OCI-LY7 (cell line): ENCODE data around the gene PDHX.

ENCODE experiments used
- CTCF ChIP-seq: fragments of 200-600 bp; sonication (generic); conservative IDR thresholded peaks from 2 replicates; pipeline ENCODE4 v1.5.1; 2014; ENCODE audit warnings: mild to moderate bottlenecking, antibody characterized with exemption, low read length, moderate library complexity, mixed read lengths
- EZH2phosphoT487 ChIP-seq: fragments of 200-600 bp; sonication (generic); IDR thresholded peaks from 2 replicates; pipeline ENCODE4 v1.6.1; 2018; ENCODE audit warnings: low read depth, borderline replicate concordance, mild to moderate bottlenecking, mixed run types, antibody characterized with exemption, low read length, moderate library complexity, mixed read lengths

GRCh38 chr11:34984514-34984913, 68.1 kb downstream of the PDHX start:
- TF ChIP-seq CTCF (no peak), EZH2phosphoT487 (no peak)
